Measurements from ENCODE around the gene CHIA.

The CHIA gene

DNA sequence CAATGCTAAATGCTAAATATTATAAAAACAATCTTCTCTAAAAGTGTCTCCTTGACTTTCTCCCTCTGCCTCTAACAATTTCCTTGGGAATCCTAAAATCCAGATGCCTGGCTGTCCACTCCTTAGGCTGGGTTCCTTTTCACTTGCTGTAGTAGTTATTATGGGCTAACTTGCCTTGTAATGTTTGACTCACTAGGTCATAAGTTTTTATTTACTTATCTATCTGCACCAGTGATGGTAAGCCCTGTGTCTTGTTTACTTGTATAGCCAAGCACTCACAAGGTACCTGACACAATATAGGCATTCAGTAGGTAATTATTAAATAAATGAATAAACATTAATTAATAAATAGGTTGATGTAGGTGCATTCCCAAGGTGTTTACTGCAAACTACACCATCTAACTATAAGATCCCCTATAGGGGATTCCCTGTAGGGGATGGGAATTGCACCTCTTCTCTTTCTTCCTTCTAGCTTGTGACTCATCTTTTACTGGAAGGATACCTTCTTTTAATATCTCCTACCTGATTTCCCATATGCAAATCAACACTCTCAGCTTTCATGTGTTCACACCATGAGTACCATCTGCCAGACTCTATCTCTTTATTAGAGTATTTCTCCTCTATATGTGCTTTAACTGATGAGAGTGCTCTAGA, 14.7 kb upstream of the CHIA start:
- TF ChIP-seq EZH2phosphoT487 (IDR thresholded peaks at IDR 0.05; ENCODE audit: low read length) (no peak), EZH2 (optimal IDR thresholded peaks at IDR 0.05; ENCODE audit: low read depth, low read length) (no peak)
- TF ChIP-seq, protein P1, sequence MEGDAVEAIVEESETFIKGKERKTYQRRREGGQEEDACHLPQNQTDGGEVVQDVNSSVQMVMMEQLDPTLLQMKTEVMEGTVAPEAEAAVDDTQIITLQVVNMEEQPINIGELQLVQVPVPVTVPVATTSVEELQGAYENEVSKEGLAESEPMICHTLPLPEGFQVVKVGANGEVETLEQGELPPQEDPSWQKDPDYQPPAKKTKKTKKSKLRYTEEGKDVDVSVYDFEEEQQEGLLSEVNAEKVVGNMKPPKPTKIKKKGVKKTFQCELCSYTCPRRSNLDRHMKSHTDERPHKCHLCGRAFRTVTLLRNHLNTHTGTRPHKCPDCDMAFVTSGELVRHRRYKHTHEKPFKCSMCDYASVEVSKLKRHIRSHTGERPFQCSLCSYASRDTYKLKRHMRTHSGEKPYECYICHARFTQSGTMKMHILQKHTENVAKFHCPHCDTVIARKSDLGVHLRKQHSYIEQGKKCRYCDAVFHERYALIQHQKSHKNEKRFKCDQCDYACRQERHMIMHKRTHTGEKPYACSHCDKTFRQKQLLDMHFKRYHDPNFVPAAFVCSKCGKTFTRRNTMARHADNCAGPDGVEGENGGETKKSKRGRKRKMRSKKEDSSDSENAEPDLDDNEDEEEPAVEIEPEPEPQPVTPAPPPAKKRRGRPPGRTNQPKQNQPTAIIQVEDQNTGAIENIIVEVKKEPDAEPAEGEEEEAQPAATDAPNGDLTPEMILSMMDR (IDR thresholded peaks at IDR 0.05; ENCODE audit: low read length) = no peak
- DNase-seq = no peak
- Histone ChIP-seq H3K4me1 (ENCODE audit: low read length) (no peaks in the 10 kb centered on the region), H4K20me1 (ENCODE audit: insufficient read depth, low read length) (no peaks in the 10 kb centered on the region), H3F3A (ENCODE audit: insufficient read depth, low read length) (no peaks in the 10 kb centered on the region), H3K27me3 (replicated peaks; ENCODE audit: insufficient read depth, low read length) (no peaks in the 10 kb centered on the region), H3K79me2 (ENCODE audit: low read length) (no peaks in the 10 kb centered on the region), H3K9ac (ENCODE audit: low read length) (no peak overlapping the region), H3K4me2 (ENCODE audit: low read depth, low read length) (no peak overlapping the region), H3K36me3 (replicated peaks; ENCODE audit: insufficient read depth, low read length) (no peaks in the 10 kb centered on the region), H3K9me2 (replicated peaks; ENCODE audit: insufficient read depth, low read length) (no peaks in the 10 kb centered on the region), H3K9me3 (replicated peaks; ENCODE audit: insufficient read depth, low read length) (no peaks in the 10 kb centered on the region), H2AFZ (ENCODE audit: low read length) (no peak overlapping the region), H3K27ac (ENCODE audit: low read length) (no peak overlapping the region), H3K4me3 (ENCODE audit: low read length) (no peak overlapping the region)

DNA sequence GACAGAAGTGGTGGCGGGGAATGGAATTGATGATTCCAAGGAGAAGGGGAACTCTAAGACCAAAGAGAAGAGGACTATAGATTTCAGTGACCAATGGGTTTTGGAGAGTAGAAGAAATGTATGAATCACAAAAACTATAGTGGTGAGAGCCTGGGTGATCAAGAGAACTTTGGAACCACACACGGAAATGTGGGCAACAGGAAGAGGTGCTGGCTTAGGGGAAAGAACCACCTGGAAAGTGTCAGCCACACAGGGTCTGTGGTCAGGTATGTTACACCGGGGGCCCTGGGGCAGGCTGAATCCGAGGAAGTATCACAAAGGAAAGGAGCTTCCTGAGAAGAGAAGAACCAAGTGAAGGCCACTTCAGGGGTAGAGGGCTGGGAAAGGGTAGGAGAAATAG, 11.5 kb upstream of the CHIA start:
- H3K4me3 ChIP-seq (ENCODE audit: low read length) = no peak overlapping the region
- H3K9ac ChIP-seq (ENCODE audit: low read length) = no peak overlapping the region
- H3K4me1 ChIP-seq (ENCODE audit: low read length) = no peaks in the 10 kb centered on the region
- no peaks in the 10 kb centered on the region for H3K36me3 ChIP-seq (replicated peaks; ENCODE audit: insufficient read depth, low read length)
- no peaks in the 10 kb centered on the region for H3K27me3 ChIP-seq (replicated peaks; ENCODE audit: insufficient read depth, low read length)
- no peak overlapping the region for H3K27ac ChIP-seq (ENCODE audit: low read length)
- no peaks in the 10 kb centered on the region for H3K9me3 ChIP-seq (replicated peaks; ENCODE audit: insufficient read depth, low read length)
- no peaks in the 10 kb centered on the region for H4K20me1 ChIP-seq (ENCODE audit: insufficient read depth, low read length)
- no peaks in the 10 kb centered on the region for H3K79me2 ChIP-seq (ENCODE audit: low read length)
- DNase-seq = no peak
- H3K4me2 ChIP-seq (ENCODE audit: low read depth, low read length) = no peak overlapping the region
- H3F3A ChIP-seq (ENCODE audit: insufficient read depth, low read length) = no peaks in the 10 kb centered on the region
- no peak overlapping the region for H2AFZ ChIP-seq (ENCODE audit: low read length)
- H3K9me2 ChIP-seq (replicated peaks; ENCODE audit: insufficient read depth, low read length) = no peaks in the 10 kb centered on the region
- TF ChIP-seq, protein P1 (IDR thresholded peaks at IDR 0.05; ENCODE audit: low read length) = no peak
- TF ChIP-seq EZH2 (optimal IDR thresholded peaks at IDR 0.05; ENCODE audit: low read depth, low read length) (no peak), EZH2phosphoT487 (IDR thresholded peaks at IDR 0.05; ENCODE audit: low read length) (no peak)

DNA sequence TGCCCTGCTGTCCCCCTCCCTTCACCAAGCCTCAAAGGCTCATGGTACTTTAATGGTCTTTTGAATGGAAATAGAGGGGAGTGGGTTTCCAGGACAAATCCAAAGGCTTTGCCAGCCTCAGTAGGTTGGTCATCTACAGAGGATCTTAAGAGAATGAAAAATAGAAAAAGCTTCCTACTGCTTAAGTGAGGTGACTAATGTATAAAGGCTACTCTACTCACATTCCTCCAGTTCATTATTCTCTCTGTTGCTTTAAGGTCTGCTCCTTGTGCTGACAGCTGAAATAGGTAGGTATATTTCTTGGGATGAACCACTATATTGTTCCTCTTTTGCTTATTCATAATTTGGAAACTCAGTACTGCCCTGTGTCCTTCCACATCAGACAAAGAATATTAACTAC, 10.4 kb upstream of the CHIA start:
- Histone ChIP-seq H3K27me3 (replicated peaks; ENCODE audit: insufficient read depth, low read length) (no peaks in the 10 kb centered on the region), H3K9me2 (replicated peaks; ENCODE audit: insufficient read depth, low read length) (no peaks in the 10 kb centered on the region), H4K20me1 (ENCODE audit: insufficient read depth, low read length) (no peaks in the 10 kb centered on the region), H3K4me1 (ENCODE audit: low read length) (no peaks in the 10 kb centered on the region), H3K27ac (ENCODE audit: low read length) (no peak overlapping the region), H3K9me3 (replicated peaks; ENCODE audit: insufficient read depth, low read length) (no peaks in the 10 kb centered on the region), H3K4me2 (ENCODE audit: low read depth, low read length) (no peak overlapping the region), H3F3A (ENCODE audit: insufficient read depth, low read length) (no peaks in the 10 kb centered on the region), H3K36me3 (replicated peaks; ENCODE audit: insufficient read depth, low read length) (no peaks in the 10 kb centered on the region), H3K79me2 (ENCODE audit: low read length) (no peaks in the 10 kb centered on the region), H3K9ac (ENCODE audit: low read length) (no peak overlapping the region), H3K4me3 (ENCODE audit: low read length) (no peak overlapping the region), H2AFZ (ENCODE audit: low read length) (no peak overlapping the region)
- TF ChIP-seq, protein P1 (IDR thresholded peaks at IDR 0.05; ENCODE audit: low read length) = no peak
- no peak for TF ChIP-seq EZH2phosphoT487 (IDR thresholded peaks at IDR 0.05; ENCODE audit: low read length)
- TF ChIP-seq EZH2 (optimal IDR thresholded peaks at IDR 0.05; ENCODE audit: low read depth, low read length) = no peak
- no peak for DNase-seq
